GM21786 (cell line): ENCODE results near the gene TSPAN4.
A peak's percentile ranks its signal among the peaks of the same experiment; 100 is the strongest.

ENCODE experiments used
- ATAC-seq: cut with Tn5 transposase; IDR thresholded peaks from one replicate; pipeline ENCODE4 v1.9.1; 2021; ENCODE audit not compliant: unreplicated experiment

The TSPAN4 gene

GRCh38 chr11:833114-833791 lies 9.4 kb upstream of the TSPAN4 start:
- ATAC-seq: peak; percentile 21

- ATAC-seq: no peak
Observed at GRCh38 chr11:833849-834311, 8.8 kb upstream of the TSPAN4 start.

GRCh38 chr11:834371-835316 lies 8.0 kb upstream of the TSPAN4 start:
- ATAC-seq: no peak

- ATAC-seq: no peak
Observed at GRCh38 chr11:836274-836673, 6.4 kb upstream of the TSPAN4 start.

- ATAC-seq: no peak
Observed at GRCh38 chr11:836700-837099, 6.0 kb upstream of the TSPAN4 start.

GRCh38 chr11:837189-837989 lies 5.3 kb upstream of the TSPAN4 start:
- no peak for ATAC-seq

GRCh38 chr11:837990-838307 lies 4.7 kb upstream of the TSPAN4 start:
- ATAC-seq: no peak

- no peak for ATAC-seq
Observed at GRCh38 chr11:838441-839279, 4.0 kb upstream of the TSPAN4 start.

GRCh38 chr11:839280-839623 lies 3.4 kb upstream of the TSPAN4 start:
- ATAC-seq: no peak

GRCh38 chr11:839875-840617 lies 2.6 kb upstream of the TSPAN4 start:
- no peak for ATAC-seq

GRCh38 chr11:841981-842369 lies 677 bp upstream of the TSPAN4 start:
- peak; percentile 21 for ATAC-seq

GRCh38 chr11:843086-843734 lies 558 bp downstream of the TSPAN4 start:
- peak; percentile 2 for ATAC-seq

GRCh38 chr11:843818-844692 lies 1.4 kb downstream of the TSPAN4 start:
- no peak for ATAC-seq

GRCh38 chr11:844693-845644 lies 2.3 kb downstream of the TSPAN4 start:
- ATAC-seq: no peak

GRCh38 chr11:845872-846495 lies 3.3 kb downstream of the TSPAN4 start:
- ATAC-seq: no peak

GRCh38 chr11:846496-847098 lies 3.9 kb downstream of the TSPAN4 start:
- ATAC-seq: no peak

- no peak for ATAC-seq
Observed at GRCh38 chr11:847876-848275, 5.2 kb downstream of the TSPAN4 start.
